GM23338 (cell line): ENCODE measurements around the gene CUX1.

Experiments
- CREB1 ChIP-seq: fragments of 250-450 bp; sonication (Bioruptor Pico); IDR thresholded peaks from 2 replicates; pipeline ENCODE4 v1.5.0; 2020; ENCODE audit warnings: low read depth, mild to moderate bottlenecking, moderate library complexity
- EZH2 ChIP-seq: fragments of 200-600 bp; sonication (generic); IDR thresholded peaks from one replicate; pipeline ENCODE4 v1.8.0; 2017; ENCODE audit warnings: antibody characterized with exemption, mild to moderate bottlenecking, low read depth; ENCODE audit not compliant: unreplicated experiment
- EZH2phosphoT487 ChIP-seq: fragments of 200-600 bp; sonication (generic); IDR thresholded peaks from one replicate; pipeline ENCODE4 v1.8.1; 2018; ENCODE audit warnings: antibody characterized with exemption; ENCODE audit not compliant: unreplicated experiment
- JUNB ChIP-seq: IDR thresholded peaks from one replicate; pipeline ENCODE4 v1.6.1; 2016; ENCODE audit warnings: antibody characterized with exemption; ENCODE audit not compliant: unreplicated experiment
- NANOG ChIP-seq: IDR thresholded peaks from 2 replicates; pipeline ENCODE4 v1.6.1; 2016; ENCODE audit warnings: antibody characterized with exemption, borderline replicate concordance
- POLR2AphosphoS5 ChIP-seq: IDR thresholded peaks from 2 replicates; pipeline ENCODE4 v1.6.1; 2016; ENCODE audit warnings: antibody characterized with exemption, low read depth
- STAT1 ChIP-seq: IDR thresholded peaks from one replicate; pipeline ENCODE4 v1.6.1; 2016; ENCODE audit warnings: antibody characterized with exemption; ENCODE audit not compliant: unreplicated experiment
- ZNF114 ChIP-seq: fragments of 250-450 bp; sonication (Bioruptor Pico); IDR thresholded peaks from 2 replicates; pipeline ENCODE4 v1.5.0; 2020; ENCODE audit warnings: mild to moderate bottlenecking, moderate library complexity
- TF ChIP-seq, protein P1 (sequence below), 2 experiments: fragments of 200-600 bp in 1 of 2; sonication (generic) in 1 of 2; conservative IDR thresholded peaks; 2 replicates each; pipeline versions ENCODE4 v1.5.1 to v1.6.1; 2016 to 2017; ENCODE audit warnings: antibody characterized with exemption in 2 of 2, low read depth in 2 of 2, mild to moderate bottlenecking in 2 of 2, moderate library complexity in 1 of 2
- TF ChIP-seq, protein P2 (sequence below): IDR thresholded peaks from 2 replicates; pipeline ENCODE4 v1.6.1; 2016; ENCODE audit warnings: antibody characterized with exemption
- TF ChIP-seq, protein P3 (sequence below): IDR thresholded peaks from one replicate; pipeline ENCODE4 v1.6.1; 2018; ENCODE audit warnings: antibody characterized with exemption; ENCODE audit not compliant: unreplicated experiment

DNA sequence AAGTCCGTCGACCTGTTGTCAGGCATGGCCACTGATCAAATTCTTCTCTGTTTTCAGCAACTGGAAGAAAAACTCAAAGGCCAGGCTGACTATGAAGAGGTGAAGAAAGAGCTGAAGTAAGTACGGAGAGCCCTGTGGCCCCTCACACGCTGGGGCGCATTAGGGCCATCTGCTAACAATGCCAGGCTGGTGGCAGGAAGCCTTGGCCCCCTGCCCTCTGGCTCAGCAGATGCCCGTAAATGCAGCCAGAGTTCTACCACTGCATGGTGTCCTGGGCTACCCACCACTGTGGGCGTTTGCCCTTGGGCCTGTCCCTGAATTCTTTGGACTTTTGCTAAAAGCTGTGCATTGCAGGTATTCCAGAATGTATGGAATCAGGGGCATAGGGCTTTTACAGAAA lies 372.3 kb downstream of the CUX1 start:
- TF ChIP-seq, protein P1, sequence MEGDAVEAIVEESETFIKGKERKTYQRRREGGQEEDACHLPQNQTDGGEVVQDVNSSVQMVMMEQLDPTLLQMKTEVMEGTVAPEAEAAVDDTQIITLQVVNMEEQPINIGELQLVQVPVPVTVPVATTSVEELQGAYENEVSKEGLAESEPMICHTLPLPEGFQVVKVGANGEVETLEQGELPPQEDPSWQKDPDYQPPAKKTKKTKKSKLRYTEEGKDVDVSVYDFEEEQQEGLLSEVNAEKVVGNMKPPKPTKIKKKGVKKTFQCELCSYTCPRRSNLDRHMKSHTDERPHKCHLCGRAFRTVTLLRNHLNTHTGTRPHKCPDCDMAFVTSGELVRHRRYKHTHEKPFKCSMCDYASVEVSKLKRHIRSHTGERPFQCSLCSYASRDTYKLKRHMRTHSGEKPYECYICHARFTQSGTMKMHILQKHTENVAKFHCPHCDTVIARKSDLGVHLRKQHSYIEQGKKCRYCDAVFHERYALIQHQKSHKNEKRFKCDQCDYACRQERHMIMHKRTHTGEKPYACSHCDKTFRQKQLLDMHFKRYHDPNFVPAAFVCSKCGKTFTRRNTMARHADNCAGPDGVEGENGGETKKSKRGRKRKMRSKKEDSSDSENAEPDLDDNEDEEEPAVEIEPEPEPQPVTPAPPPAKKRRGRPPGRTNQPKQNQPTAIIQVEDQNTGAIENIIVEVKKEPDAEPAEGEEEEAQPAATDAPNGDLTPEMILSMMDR (conservative IDR thresholded peaks at IDR 0.05; ENCODE audit: low read depth in 2 of 2): no peak
- TF ChIP-seq, protein P2, sequence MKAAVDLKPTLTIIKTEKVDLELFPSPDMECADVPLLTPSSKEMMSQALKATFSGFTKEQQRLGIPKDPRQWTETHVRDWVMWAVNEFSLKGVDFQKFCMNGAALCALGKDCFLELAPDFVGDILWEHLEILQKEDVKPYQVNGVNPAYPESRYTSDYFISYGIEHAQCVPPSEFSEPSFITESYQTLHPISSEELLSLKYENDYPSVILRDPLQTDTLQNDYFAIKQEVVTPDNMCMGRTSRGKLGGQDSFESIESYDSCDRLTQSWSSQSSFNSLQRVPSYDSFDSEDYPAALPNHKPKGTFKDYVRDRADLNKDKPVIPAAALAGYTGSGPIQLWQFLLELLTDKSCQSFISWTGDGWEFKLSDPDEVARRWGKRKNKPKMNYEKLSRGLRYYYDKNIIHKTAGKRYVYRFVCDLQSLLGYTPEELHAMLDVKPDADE: no peak
- TF ChIP-seq EZH2: no peak
- no peak for TF ChIP-seq EZH2phosphoT487
- no peak for TF ChIP-seq CREB1 (CRISPR knock-in tag)
- TF ChIP-seq, protein P3, sequence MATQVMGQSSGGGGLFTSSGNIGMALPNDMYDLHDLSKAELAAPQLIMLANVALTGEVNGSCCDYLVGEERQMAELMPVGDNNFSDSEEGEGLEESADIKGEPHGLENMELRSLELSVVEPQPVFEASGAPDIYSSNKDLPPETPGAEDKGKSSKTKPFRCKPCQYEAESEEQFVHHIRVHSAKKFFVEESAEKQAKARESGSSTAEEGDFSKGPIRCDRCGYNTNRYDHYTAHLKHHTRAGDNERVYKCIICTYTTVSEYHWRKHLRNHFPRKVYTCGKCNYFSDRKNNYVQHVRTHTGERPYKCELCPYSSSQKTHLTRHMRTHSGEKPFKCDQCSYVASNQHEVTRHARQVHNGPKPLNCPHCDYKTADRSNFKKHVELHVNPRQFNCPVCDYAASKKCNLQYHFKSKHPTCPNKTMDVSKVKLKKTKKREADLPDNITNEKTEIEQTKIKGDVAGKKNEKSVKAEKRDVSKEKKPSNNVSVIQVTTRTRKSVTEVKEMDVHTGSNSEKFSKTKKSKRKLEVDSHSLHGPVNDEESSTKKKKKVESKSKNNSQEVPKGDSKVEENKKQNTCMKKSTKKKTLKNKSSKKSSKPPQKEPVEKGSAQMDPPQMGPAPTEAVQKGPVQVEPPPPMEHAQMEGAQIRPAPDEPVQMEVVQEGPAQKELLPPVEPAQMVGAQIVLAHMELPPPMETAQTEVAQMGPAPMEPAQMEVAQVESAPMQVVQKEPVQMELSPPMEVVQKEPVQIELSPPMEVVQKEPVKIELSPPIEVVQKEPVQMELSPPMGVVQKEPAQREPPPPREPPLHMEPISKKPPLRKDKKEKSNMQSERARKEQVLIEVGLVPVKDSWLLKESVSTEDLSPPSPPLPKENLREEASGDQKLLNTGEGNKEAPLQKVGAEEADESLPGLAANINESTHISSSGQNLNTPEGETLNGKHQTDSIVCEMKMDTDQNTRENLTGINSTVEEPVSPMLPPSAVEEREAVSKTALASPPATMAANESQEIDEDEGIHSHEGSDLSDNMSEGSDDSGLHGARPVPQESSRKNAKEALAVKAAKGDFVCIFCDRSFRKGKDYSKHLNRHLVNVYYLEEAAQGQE: no peak
- TF ChIP-seq POLR2AphosphoS5: no peak
- TF ChIP-seq JUNB: no peak
- no peak for TF ChIP-seq STAT1
- TF ChIP-seq ZNF114 (CRISPR knock-in tag): no peak
- no peak for TF ChIP-seq NANOG
